Muscle of leg (tissue), 11 donors: Measurements from ENCODE around the gene CASKIN1. TPM values are rescaled to one million over a fixed set of nuclear protein-coding genes. Genes with fewer than 3 reads are reported as not detected.

Experiments used
- DNase-seq: peaks from one replicate; pipeline ENCODE4 v3.0.0; 2013
- H3K27ac ChIP-seq: one replicate; pipeline ENCODE4 v1.5.1; 2013; ENCODE audit warnings: mild to moderate bottlenecking, low read length, control low read depth
- H3K27me3 ChIP-seq: one replicate; pipeline ENCODE4 v1.6.1; 2013; ENCODE audit warnings: low read length; ENCODE audit not compliant: control insufficient read depth, insufficient read depth
- H3K36me3 ChIP-seq: one replicate; pipeline ENCODE4 v1.6.1; 2013; ENCODE audit warnings: low read length; ENCODE audit not compliant: control insufficient read depth, insufficient read depth
- H3K4me1 ChIP-seq: one replicate; pipeline ENCODE4 v1.6.1; 2013; ENCODE audit warnings: low read length; ENCODE audit not compliant: control insufficient read depth, insufficient read depth
- H3K4me3 ChIP-seq: one replicate; pipeline ENCODE4 v1.5.1; 2013; ENCODE audit warnings: low read length, control low read depth
- H3K9me3 ChIP-seq: replicated peaks from 2 replicates; pipeline ENCODE4 v1.6.1; 2013; ENCODE audit warnings: low read depth, low read length; ENCODE audit not compliant: control insufficient read depth
- WGBS: methylation state at CpG from one replicate; pipeline ENCODE4 v1.1.5; 2013; ENCODE audit warnings: missing lambda C conversion rate; ENCODE audit not compliant: insufficient coverage; 5-methylcytosine and 5-hydroxymethylcytosine counted together
- polyA plus RNA-seq, 8 donors: library from polyadenylated mRNA; unstranded; fragments of 120-200 nt; gene quantifications; one replicate each; pipeline versions ENCODE4 v1.2.1 to v1.2.3, GENCODE V29; 2013; ENCODE audit warnings: inconsistent platforms in 1 of 8, low replicate concordance in 1 of 8; ENCODE audit not compliant: insufficient read length in 8 of 8, insufficient read depth in 1 of 8
- total RNA-seq: library from RNA; stranded (reverse); fragments of 120-200 nt; gene quantifications from one replicate; pipeline ENCODE4 v1.2.4, GENCODE V29; 2013

Gene CASKIN1
- total and polyA plus RNA-seq, 9 donors = 0.75 to 2.4 (median 1.8) TPM

DNA sequence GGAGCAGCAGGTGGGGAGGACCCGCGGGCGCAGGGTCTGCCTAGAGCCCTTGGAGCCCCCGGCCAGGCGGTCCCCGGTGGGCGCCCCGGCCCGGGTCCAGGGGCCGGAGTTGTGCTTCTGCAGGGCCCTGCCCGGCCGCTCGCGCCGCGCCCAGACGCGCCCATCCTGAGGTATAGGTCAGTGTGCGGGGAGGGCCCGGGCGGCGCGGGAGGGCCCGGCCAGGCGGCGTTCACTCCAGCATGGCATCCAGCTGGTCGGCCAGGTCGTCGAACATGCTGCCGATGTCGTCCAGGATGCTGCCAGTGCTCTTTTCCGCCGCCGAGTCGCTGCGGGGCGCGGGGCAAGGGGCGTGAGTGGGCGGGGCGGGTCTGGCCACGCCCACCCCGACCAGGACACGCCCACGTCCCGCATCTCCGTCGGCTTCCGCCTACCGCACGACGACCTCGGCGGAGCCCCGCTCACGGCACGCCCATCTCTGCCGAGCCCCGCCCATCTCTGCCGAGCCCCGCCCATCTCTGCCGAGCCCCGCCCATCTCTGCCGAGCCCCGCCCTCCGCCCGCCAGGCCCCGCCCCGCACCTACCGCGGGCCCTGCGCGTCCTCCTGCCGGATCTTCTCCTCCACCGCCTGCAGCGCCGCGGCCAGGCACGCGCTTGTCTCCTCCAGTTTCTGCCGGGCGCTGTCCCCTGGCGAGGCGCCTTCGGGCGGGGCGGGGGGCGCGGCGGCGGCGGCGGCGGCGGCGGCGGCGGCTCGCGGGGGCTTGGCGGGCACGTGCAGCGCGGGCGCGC, 17.9 kb downstream of the CASKIN1 start:
- Histone ChIP-seq H3K27ac (no peak overlapping the region), H3K27me3 (no peaks in the 10 kb centered on the region), H3K4me3 (no peak overlapping the region), H3K36me3 (peaks cover 42% of the 10 kb centered on the region), H3K9me3 (no peaks in the 10 kb centered on the region), H3K4me1 (no peaks in the 10 kb centered on the region)
- peak; percentile 68 for DNase-seq
- WGBS = 23% methylated on average over 102 of the region's 106 CpGs

DNA sequence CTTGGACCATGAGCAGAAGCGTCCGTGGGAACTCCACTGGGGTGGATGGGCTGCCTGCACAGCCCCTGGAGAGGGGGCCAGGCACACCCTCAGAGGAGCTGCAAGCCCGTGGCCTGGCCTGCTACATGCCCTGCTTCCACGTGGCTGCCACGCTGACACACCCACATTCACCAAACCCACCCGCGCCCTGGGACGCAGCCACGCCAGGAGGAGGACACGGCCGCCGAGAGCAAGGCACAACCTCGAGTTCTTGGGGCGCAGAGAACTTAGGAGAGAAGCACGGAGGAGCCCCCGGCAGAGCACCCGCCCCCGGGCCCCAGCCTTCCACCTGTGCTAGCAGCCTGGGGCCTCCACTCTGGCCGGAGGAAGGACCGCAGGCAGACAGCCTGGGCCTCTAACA, 18.8 kb downstream of the CASKIN1 start:
- Histone ChIP-seq H3K9me3 (no peaks in the 10 kb centered on the region), H3K36me3 (peaks cover 48% of the 10 kb centered on the region), H3K4me1 (no peaks in the 10 kb centered on the region), H3K27ac (no peak overlapping the region), H3K27me3 (no peaks in the 10 kb centered on the region), H3K4me3 (no peak overlapping the region)
- DNase-seq = no peak
- 84% methylated on average over 12 of the region's 20 CpGs for WGBS

- no peaks in the 10 kb centered on the region for H3K9me3 ChIP-seq
- WGBS = 79% methylated on average over 17 of the region's 18 CpGs
- peaks cover 51% of the 10 kb centered on the region for H3K36me3 ChIP-seq
- no peaks in the 10 kb centered on the region for H3K4me1 ChIP-seq
- no peak for DNase-seq
- H3K4me3 ChIP-seq = no peak overlapping the region
- H3K27ac ChIP-seq = no peak overlapping the region
- H3K27me3 ChIP-seq = no peaks in the 10 kb centered on the region
Measured at GRCh38 chr16:2177101-2177500, 19.3 kb downstream of the CASKIN1 start.

DNA sequence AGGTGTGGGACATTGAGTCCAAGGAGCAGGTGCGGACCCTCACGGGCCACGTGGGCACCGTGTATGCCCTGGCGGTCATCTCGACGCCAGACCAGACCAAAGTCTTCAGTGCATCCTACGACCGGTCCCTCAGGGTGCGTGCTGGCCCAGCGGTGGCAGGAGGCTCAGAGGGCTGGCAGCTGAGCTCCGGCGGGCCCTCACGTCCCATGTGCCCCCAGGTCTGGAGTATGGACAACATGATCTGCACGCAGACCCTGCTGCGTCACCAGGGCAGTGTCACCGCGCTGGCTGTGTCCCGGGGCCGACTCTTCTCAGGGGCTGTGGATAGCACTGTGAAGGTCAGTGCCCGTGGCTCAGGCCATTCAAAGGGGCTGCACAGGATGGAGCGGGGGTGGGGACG, 20.4 kb downstream of the CASKIN1 start:
- Histone ChIP-seq H3K27ac (no peak overlapping the region), H3K36me3 (peaks cover 61% of the 10 kb centered on the region), H3K4me3 (no peak overlapping the region), H3K9me3 (no peaks in the 10 kb centered on the region), H3K27me3 (no peaks in the 10 kb centered on the region), H3K4me1 (no peaks in the 10 kb centered on the region)
- 92% methylated on average over 22 of the region's 23 CpGs for WGBS
- DNase-seq = no peak

GRCh38 chr16:2175454-2175853, 21.0 kb downstream of the CASKIN1 start:
- H3K4me1 ChIP-seq = no peaks in the 10 kb centered on the region
- DNase-seq = no peak
- H3K27me3 ChIP-seq = no peaks in the 10 kb centered on the region
- no peak overlapping the region for H3K27ac ChIP-seq
- no peaks in the 10 kb centered on the region for H3K9me3 ChIP-seq
- H3K36me3 ChIP-seq = peaks cover 67% of the 10 kb centered on the region
- 88% methylated on average over 10 of the region's 10 CpGs for WGBS
- no peak overlapping the region for H3K4me3 ChIP-seq

- peaks cover 71% of the 10 kb centered on the region for H3K36me3 ChIP-seq
- no peak for DNase-seq
Measured at GRCh38 chr16:2174396-2175131, 21.8 kb downstream of the CASKIN1 start.

DNA sequence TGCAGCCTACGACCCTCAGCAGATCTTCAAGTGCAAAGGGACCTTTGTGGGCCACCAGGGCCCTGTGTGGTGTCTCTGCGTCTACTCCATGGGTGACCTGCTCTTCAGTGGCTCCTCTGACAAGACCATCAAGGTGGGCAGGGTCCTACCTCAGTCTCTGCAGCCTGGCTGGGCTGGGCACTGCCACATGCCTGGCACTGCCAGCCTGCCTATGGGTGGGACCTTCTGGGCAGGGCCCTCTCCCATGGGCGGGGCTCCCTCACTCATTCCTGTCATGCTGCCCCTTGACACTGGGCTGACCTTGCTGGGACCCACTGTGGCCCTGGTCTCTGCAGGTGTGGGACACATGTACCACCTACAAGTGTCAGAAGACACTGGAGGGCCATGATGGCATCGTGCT, 22.5 kb downstream of the CASKIN1 start:
- no peak for DNase-seq
- Histone ChIP-seq H3K4me1 (peaks cover 7% of the 10 kb centered on the region), H3K36me3 (peaks cover 73% of the 10 kb centered on the region), H3K9me3 (no peaks in the 10 kb centered on the region), H3K4me3 (no peak overlapping the region), H3K27ac (no peak overlapping the region), H3K27me3 (no peaks in the 10 kb centered on the region)
- WGBS = 88% methylated on average over 3 of the region's 4 CpGs

More at GRCh38 chr16:2174396-2175131, 21.8 kb downstream of the CASKIN1 start:
- Histone ChIP-seq H3K4me3 (no peak overlapping the region), H3K27me3 (no peaks in the 10 kb centered on the region), H3K4me1 (peaks cover 4% of the 10 kb centered on the region), H3K27ac (no peak overlapping the region), H3K9me3 (no peaks in the 10 kb centered on the region)
- WGBS = 95% methylated on average over 20 of the region's 21 CpGs

DNA sequence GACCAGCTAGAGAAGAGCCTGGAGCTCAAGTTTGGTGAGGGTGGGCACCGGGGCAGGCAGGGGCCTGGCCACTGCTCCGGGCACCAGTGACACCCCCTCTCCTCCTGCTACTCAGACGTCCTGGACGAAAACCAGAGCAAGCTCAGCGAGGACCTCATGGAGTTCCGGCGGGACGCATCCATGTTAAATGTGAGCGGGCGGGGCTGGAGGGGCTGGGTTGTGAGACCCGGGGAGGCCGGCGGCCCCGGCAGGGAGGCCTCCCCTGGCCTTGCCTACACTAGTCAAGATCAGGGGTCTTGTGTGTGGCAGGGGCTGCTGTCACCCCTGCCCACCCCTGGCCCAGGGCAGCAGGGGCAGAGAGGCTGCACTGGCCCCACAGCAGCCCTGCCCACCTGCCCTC, 23.0 kb downstream of the CASKIN1 start:
- Histone ChIP-seq H3K9me3 (no peaks in the 10 kb centered on the region), H3K27ac (no peak overlapping the region), H3K27me3 (no peaks in the 10 kb centered on the region), H3K4me1 (peaks cover 7% of the 10 kb centered on the region), H3K36me3 (peaks cover 78% of the 10 kb centered on the region), H3K4me3 (no peak overlapping the region)
- 81% methylated on average over 9 of the region's 14 CpGs for WGBS
- no peak for DNase-seq

GRCh38 chr16:2172688-2173335, 23.6 kb downstream of the CASKIN1 start:
- no peak overlapping the region for H3K4me3 ChIP-seq
- no peaks in the 10 kb centered on the region for H3K9me3 ChIP-seq
- no peak overlapping the region for H3K27ac ChIP-seq
- no peaks in the 10 kb centered on the region for H3K27me3 ChIP-seq
- WGBS = 87% methylated on average over 27 of the region's 29 CpGs
- H3K36me3 ChIP-seq = peaks cover 82% of the 10 kb centered on the region
- no peak for DNase-seq
- H3K4me1 ChIP-seq = peaks cover 7% of the 10 kb centered on the region

- Histone ChIP-seq H3K36me3 (peaks cover 82% of the 10 kb centered on the region), H3K27ac (no peak overlapping the region), H3K4me3 (no peak overlapping the region), H3K4me1 (peaks cover 7% of the 10 kb centered on the region), H3K9me3 (no peaks in the 10 kb centered on the region), H3K27me3 (no peaks in the 10 kb centered on the region)
- 91% methylated on average over 28 of the region's 28 CpGs for WGBS
- DNase-seq = no peak
Measured at GRCh38 chr16:2171601-2172178, 24.7 kb downstream of the CASKIN1 start.
